ENCODE results near the gene NDUFB8.

The NDUFB8 gene

DNA sequence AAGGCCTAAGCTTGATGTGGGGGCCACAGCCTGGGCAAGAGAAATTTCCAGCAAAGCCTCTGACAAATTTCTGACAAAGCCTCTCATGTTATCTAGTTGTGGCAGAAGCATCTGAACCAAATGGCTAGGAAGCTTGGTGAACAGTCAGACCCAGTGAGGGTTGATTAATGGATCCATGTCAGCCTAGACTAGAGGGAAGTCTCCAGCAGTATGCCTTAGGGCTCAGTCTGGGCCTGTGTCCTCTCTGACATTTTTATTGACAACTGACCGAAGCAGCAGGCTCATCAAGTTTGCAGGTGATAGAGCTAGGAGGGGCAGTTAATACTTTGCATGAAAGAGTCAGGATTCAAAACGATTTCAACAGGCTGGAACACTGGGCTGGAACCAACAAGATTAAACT is 31.3 kb upstream of the NDUFB8 start:
- Histone ChIP-seq H3K36me3 (ENCODE audit: insufficient read depth, low read length) (no peaks in the 10 kb centered on the region), H3K9ac (ENCODE audit: low read depth, low read length) (no peak overlapping the region), H3K4me1 (ENCODE audit: insufficient read depth, low read length) (no peaks in the 10 kb centered on the region), H3K9me3 (ENCODE audit: control insufficient read depth, insufficient read depth, low read length) (no peaks in the 10 kb centered on the region)

DNA sequence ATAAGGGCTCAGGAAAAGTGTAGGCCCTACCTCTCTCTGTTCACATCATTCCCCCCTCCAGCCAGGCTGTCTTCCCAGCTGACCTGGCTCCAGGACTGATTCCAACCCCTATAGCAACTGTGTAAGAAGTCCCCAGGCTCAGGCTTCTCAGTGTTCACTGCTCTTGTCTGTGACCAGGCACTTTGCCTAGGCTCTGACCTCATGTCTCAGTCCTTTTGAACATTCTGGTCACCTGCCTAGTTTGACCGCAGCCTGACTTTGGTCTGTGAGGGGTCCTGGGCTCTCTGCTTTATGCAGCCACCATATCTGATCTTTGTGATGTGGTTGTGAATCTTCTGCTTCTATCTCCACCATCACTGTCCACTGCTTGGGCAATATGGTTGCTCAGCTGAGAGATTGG is 30.6 kb upstream of the NDUFB8 start:
- Histone ChIP-seq H3K9me3 (ENCODE audit: control insufficient read depth, insufficient read depth, low read length) (no peaks in the 10 kb centered on the region), H3K36me3 (ENCODE audit: insufficient read depth, low read length) (no peaks in the 10 kb centered on the region), H3K4me1 (ENCODE audit: insufficient read depth, low read length) (no peaks in the 10 kb centered on the region), H3K9ac (ENCODE audit: low read depth, low read length) (no peak overlapping the region)

- no peaks in the 10 kb centered on the region for H3K4me1 ChIP-seq (ENCODE audit: insufficient read depth, low read length)
- H3K9me3 ChIP-seq (ENCODE audit: control insufficient read depth, insufficient read depth, low read length), result no peaks in the 10 kb centered on the region
- H3K36me3 ChIP-seq (ENCODE audit: insufficient read depth, low read length), result peaks cover 4% of the 10 kb centered on the region; the same call in 1 of the 2 replicates
- no peak overlapping the region for H3K9ac ChIP-seq (ENCODE audit: low read depth, low read length)
Measured at GRCh38 chr10:100554902-100555301, 25.2 kb upstream of the NDUFB8 start.

- no peaks in the 10 kb centered on the region for H3K9me3 ChIP-seq (ENCODE audit: control insufficient read depth, insufficient read depth, low read length)
- peaks cover 4% of the 10 kb centered on the region; the same call in 1 of the 2 replicates for H3K36me3 ChIP-seq (ENCODE audit: insufficient read depth, low read length)
- H3K9ac ChIP-seq (ENCODE audit: low read depth, low read length), result no peak overlapping the region
- H3K4me1 ChIP-seq (ENCODE audit: insufficient read depth, low read length), result no peaks in the 10 kb centered on the region
Measured at GRCh38 chr10:100553929-100554328, 24.3 kb upstream of the NDUFB8 start.

- Histone ChIP-seq H3K9ac (ENCODE audit: low read depth, low read length) (no peak overlapping the region), H3K36me3 (ENCODE audit: insufficient read depth, low read length) (peaks cover 14% of the 10 kb centered on the region; the same call in 1 of the 2 replicates), H3K4me1 (ENCODE audit: insufficient read depth, low read length) (no peaks in the 10 kb centered on the region), H3K9me3 (ENCODE audit: control insufficient read depth, insufficient read depth, low read length) (no peaks in the 10 kb centered on the region)
Measured at GRCh38 chr10:100551738-100552137, 22.1 kb upstream of the NDUFB8 start.

- no peaks in the 10 kb centered on the region for H3K9me3 ChIP-seq (ENCODE audit: control insufficient read depth, insufficient read depth, low read length)
- no peaks in the 10 kb centered on the region for H3K4me1 ChIP-seq (ENCODE audit: insufficient read depth, low read length)
- H3K9ac ChIP-seq (ENCODE audit: low read depth, low read length), result no peak overlapping the region
- H3K36me3 ChIP-seq (ENCODE audit: insufficient read depth, low read length), result peaks cover 14% of the 10 kb centered on the region; the same call in 1 of the 2 replicates
Measured at GRCh38 chr10:100551196-100551595, 21.5 kb upstream of the NDUFB8 start.

GRCh38 chr10:100544950-100545349 is 15.3 kb upstream of the NDUFB8 start:
- H3K36me3 ChIP-seq (ENCODE audit: insufficient read depth, low read length), result peaks cover 22% of the 10 kb centered on the region
- no peaks in the 10 kb centered on the region for H3K4me1 ChIP-seq (ENCODE audit: insufficient read depth, low read length)
- no peaks in the 10 kb centered on the region for H3K9me3 ChIP-seq (ENCODE audit: control insufficient read depth, insufficient read depth, low read length)
- H3K9ac ChIP-seq (ENCODE audit: low read depth, low read length), result no peak overlapping the region

DNA sequence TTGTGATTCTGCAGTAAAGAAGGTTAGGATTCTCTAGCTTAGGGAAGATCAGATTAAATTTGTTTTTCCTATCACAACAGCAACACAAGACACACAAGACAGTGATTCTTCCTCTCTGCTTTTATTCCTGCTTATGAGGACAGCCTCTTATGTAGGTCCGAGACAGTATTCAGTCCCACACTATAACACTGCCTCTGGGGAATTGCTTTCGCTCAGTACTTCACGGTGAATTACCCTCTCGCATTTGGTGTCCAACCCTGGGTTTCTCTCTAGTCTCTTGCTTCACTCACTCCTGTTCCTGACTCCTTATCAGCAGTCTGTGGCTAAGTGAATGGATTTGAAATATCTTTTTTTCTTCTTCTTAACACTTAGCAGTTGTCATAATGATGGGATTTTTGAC is 7.8 kb upstream of the NDUFB8 start:
- peaks cover 10% of the 10 kb centered on the region; the same call in 1 of the 2 replicates for H3K4me1 ChIP-seq (ENCODE audit: insufficient read depth, low read length)
- H3K9me3 ChIP-seq (ENCODE audit: control insufficient read depth, insufficient read depth, low read length), result no peaks in the 10 kb centered on the region
- no peak overlapping the region for H3K9ac ChIP-seq (ENCODE audit: low read depth, low read length)
- peaks cover 20% of the 10 kb centered on the region for H3K36me3 ChIP-seq (ENCODE audit: insufficient read depth, low read length)

DNA sequence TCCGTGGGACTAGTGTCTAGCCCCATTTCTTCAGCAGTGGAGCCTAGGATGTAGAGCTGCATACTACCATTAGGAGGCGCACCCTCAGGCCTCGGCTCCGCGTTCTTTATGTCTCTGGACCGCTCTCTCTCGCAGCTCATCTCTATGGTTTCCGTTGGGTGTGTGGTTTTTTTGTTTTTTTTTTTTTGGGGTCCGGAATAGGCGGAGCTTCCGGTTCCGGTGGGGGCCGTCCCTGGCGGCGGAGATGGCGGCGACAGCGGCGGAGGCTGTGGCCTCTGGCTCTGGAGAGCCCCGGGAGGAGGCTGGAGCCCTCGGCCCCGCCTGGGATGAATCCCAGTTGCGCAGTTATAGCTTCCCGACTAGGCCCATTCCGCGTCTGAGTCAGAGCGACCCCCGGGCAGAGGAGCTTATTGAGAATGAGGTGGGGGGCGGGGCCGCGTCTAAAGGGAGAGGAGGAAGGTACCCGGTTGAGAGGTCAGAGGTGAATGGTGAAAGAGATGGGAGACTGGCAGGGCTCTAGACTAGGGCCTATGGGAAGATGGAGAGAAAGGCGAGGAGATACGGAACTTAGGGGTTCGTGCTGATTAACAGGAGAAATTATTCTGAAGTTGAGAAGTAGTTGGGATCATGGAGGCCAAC is 6.2 kb upstream of the NDUFB8 start, which contains the start of gene HIF1AN:
TSS of gene HIF1AN (plus strand) at position 229 of the 639 bp plus-strand sequence. CDS start at position 245, 16 bp downstream.
- Histone ChIP-seq H3K36me3 (ENCODE audit: insufficient read depth, low read length) (peaks cover 20% of the 10 kb centered on the region), H3K4me1 (ENCODE audit: insufficient read depth, low read length) (peaks cover 10% of the 10 kb centered on the region; the same call in 1 of the 2 replicates), H3K9ac (ENCODE audit: low read depth, low read length) (peak within 1 kb of the TSS; percentile 77; the same call in 1 of the 2 replicates)

GRCh38 chr10:100535338-100535714 is 5.7 kb upstream of the NDUFB8 start:
- Histone ChIP-seq H3K4me1 (ENCODE audit: insufficient read depth, low read length) (peaks cover 12% of the 10 kb centered on the region; the same call in 1 of the 2 replicates), H3K36me3 (ENCODE audit: insufficient read depth, low read length) (peaks cover 17% of the 10 kb centered on the region), H3K9me3 (ENCODE audit: control insufficient read depth, insufficient read depth, low read length) (no peaks in the 10 kb centered on the region), H3K9ac (ENCODE audit: low read depth, low read length) (peak overlapping the region; percentile 20; the same call in 1 of the 2 replicates)

More for the DNA sequence above, 6.2 kb upstream of the NDUFB8 start, which contains the start of gene HIF1AN:
- no peaks in the 10 kb centered on the region for H3K9me3 ChIP-seq (ENCODE audit: control insufficient read depth, insufficient read depth, low read length)

DNA sequence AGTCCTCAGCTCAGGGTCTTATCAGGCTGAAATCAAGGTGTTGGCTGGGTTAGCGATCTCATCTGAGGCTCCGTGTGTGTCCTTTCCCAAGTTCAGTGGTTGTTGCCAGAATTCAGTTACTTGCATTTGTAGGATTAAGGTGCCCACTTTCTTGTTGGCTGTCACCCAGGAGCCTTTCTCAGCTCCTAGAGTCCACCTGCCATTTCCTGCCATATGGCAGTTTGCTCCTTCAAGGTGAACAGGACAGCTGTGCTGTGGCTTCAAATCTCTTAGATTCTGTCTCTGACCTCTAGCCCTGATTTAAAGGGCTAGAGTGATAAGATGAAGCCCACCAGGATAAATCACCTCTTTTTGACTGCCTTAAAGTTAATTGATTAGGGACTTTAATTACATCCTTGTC is 5.1 kb upstream of the NDUFB8 start:
- H3K9ac ChIP-seq (ENCODE audit: low read depth, low read length), result no peak overlapping the region
- no peaks in the 10 kb centered on the region for H3K9me3 ChIP-seq (ENCODE audit: control insufficient read depth, insufficient read depth, low read length)
- H3K4me1 ChIP-seq (ENCODE audit: insufficient read depth, low read length), result peaks cover 16% of the 10 kb centered on the region; the same call in 1 of the 2 replicates
- peaks cover 16% of the 10 kb centered on the region for H3K36me3 ChIP-seq (ENCODE audit: insufficient read depth, low read length)

- H3K36me3 ChIP-seq (ENCODE audit: insufficient read depth, low read length), result peaks cover 3% of the 10 kb centered on the region
- peaks cover 10% of the 10 kb centered on the region for H3K4me1 ChIP-seq (ENCODE audit: insufficient read depth, low read length)
- no peak overlapping the region for H3K9ac ChIP-seq (ENCODE audit: low read depth, low read length)
- H3K9me3 ChIP-seq (ENCODE audit: control insufficient read depth, insufficient read depth, low read length), result no peaks in the 10 kb centered on the region
Measured at GRCh38 chr10:100531761-100532160, 2.1 kb upstream of the NDUFB8 start.

DNA sequence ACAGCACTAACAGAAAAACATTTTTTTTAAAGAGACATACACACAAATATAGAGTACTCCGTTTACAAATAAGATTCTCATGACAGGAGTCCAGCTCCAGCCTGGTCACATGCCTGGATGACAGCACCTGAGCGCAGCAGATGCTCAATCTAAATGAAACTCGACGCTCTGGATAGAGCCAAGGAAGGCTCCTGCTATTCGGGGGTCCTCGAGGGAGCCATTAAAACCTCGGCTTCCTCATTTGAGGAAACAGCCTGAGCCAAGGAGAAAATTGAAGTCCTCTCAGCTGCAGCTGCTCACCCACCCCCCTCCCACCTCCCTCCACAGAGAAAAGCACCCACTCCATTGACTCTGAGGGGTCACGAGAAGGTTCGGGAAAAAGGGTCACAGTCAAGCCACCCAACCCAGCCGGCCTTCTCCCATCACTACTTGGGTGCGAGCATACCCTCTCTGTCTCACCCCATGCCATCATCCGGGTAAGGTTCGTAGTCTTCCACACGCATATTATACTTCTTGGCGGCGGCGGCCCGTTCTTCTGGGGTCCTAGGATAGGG is 673 bp downstream of the NDUFB8 start:
- H3K36me3 ChIP-seq (ENCODE audit: insufficient read depth, low read length), result peaks cover 10% of the 10 kb centered on the region
- no peaks in the 10 kb centered on the region for H3K9me3 ChIP-seq (ENCODE audit: control insufficient read depth, insufficient read depth, low read length)
- H3K9ac ChIP-seq (ENCODE audit: low read depth, low read length), result peak overlapping the region; percentile 79
- peaks cover 6% of the 10 kb centered on the region; the same call in 1 of the 2 replicates for H3K4me1 ChIP-seq (ENCODE audit: insufficient read depth, low read length)

DNA sequence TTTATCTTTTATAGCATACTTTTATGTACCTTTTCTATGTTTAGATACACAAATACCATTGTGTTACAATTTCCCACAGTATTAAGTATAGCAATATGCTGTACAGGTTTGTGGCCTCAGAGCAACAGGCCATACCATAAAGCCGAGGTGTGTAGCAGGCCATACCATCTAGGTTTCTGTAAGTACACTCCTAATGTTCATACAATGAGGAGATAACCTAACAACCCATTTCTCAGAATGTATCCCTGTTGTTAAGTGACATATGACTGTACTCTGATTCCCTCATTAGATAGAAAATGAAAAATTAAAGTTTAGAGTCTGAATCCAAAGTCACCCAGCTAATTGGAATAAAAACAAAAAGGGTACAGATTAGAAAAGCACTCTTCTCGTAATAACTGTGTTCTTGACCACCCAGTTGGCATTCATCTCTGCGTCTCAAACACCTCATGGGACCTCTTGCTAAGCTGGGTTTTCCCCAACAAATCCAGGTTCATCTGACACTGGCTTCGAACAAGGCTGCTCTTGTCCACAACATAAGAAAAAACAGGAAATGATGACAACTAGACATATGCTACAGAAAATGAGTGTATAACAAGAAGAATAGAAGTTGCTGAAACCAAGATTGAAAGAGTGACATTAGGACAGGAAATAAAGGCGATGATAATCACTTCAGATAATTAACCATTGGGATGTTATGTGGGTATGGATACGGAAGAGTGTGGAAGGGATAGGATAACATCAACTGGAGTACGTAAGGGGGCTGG is 1.4 kb downstream of the NDUFB8 start:
- peaks cover 10% of the 10 kb centered on the region for H3K36me3 ChIP-seq (ENCODE audit: insufficient read depth, low read length)

More for the DNA sequence above, 1.4 kb downstream of the NDUFB8 start:
- Histone ChIP-seq H3K4me1 (ENCODE audit: insufficient read depth, low read length) (peaks cover 6% of the 10 kb centered on the region; the same call in 1 of the 2 replicates), H3K9ac (ENCODE audit: low read depth, low read length) (peak overlapping the region; percentile 79; the same call in 1 of the 2 replicates), H3K9me3 (ENCODE audit: control insufficient read depth, insufficient read depth, low read length) (no peaks in the 10 kb centered on the region)

Data from ES-I3 (cell line).